Suprapubic skin (tissue), 4 donors: ENCODE data around the gene ARHGAP22. TPM values are rescaled to one million over a fixed set of nuclear protein-coding genes. Genes with fewer than 3 reads are reported as not detected.

Experiments
- DNase-seq, 2 donors: peaks; one replicate each; pipeline ENCODE4 v3.0.0-alpha.2; 2019; ENCODE audit warnings: low spot score in 2 of 2
- H3K27ac ChIP-seq: fragments of 200-600 bp; sonication (generic); one replicate; pipeline ENCODE4 v1.5.1; 2019
- H3K27me3 ChIP-seq: fragments of 200-600 bp; sonication (generic); one replicate; pipeline ENCODE4 v1.5.1; 2019
- H3K36me3 ChIP-seq: fragments of 200-600 bp; sonication (generic); one replicate; pipeline ENCODE4 v1.5.1; 2019
- H3K4me1 ChIP-seq: fragments of 200-600 bp; sonication (generic); one replicate; pipeline ENCODE4 v1.5.1; 2019
- H3K4me3 ChIP-seq: fragments of 200-600 bp; sonication (generic); one replicate; pipeline ENCODE4 v1.5.1; 2019; ENCODE audit warnings: mild to moderate bottlenecking
- H3K9me3 ChIP-seq: fragments of 200-600 bp; sonication (generic); one replicate; pipeline ENCODE4 v1.5.1; 2019
- CTCF ChIP-seq, 2 donors: fragments of 200-600 bp in 1 of 2; fragments of 450-650 bp in 1 of 2; sonication (generic) in 1 of 2; IDR thresholded peaks; one replicate each; pipeline ENCODE4 v1.5.1; 2016 to 2019; ENCODE audit warnings: antibody characterized with exemption in 2 of 2, mild to moderate bottlenecking in 1 of 2, moderate library complexity in 1 of 2
- EP300 ChIP-seq: sonication (generic); formaldehyde crosslinking; IDR thresholded peaks from one replicate; pipeline ENCODE4 v1.6.1; 2017; ENCODE audit warnings: antibody characterized with exemption
- POLR2A ChIP-seq, 2 donors: fragments of 450-650 bp; IDR thresholded peaks; one replicate each; pipeline ENCODE4 v1.6.1; 2017; ENCODE audit warnings: antibody characterized with exemption in 2 of 2, mild to moderate bottlenecking in 2 of 2, moderate library complexity in 2 of 2
- POLR2AphosphoS5 ChIP-seq, 3 donors: sonication (generic); formaldehyde crosslinking; IDR thresholded peaks; one replicate each; pipeline ENCODE4 v1.6.1; 2017; ENCODE audit warnings: antibody characterized with exemption in 3 of 3
- WGBS: methylation state at CpG from one replicate; pipeline ENCODE4 v1.1.5; 2018; 5-methylcytosine and 5-hydroxymethylcytosine counted together
- total RNA-seq, 4 donors: library from RNA; depleted of rRNA; stranded (reverse); fragments of >200 nt; gene quantifications; one replicate each; pipeline ENCODE4 v1.1.0, GENCODE V29; 2016

ARHGAP22 gene
- total RNA-seq, 4 donors from 2014 or later, result 0.98 to 7.2 (median 2.2) TPM

GRCh38 chr10:48626447-48626846 is 21.6 kb upstream of the ARHGAP22 start:
- TF ChIP-seq EP300 (no peak), POLR2A (IDR thresholded peaks at IDR 0.05) (no peak)
- 75% methylated on average over 4 of the region's 4 CpGs for WGBS

GRCh38 chr10:48625826-48626134 is 20.9 kb upstream of the ARHGAP22 start:
- Histone ChIP-seq H3K27me3 (no peaks in the 10 kb centered on the region), H3K36me3 (no peaks in the 10 kb centered on the region), H3K27ac (no peak overlapping the region), H3K4me1 (no peaks in the 10 kb centered on the region), H3K9me3 (no peaks in the 10 kb centered on the region), H3K4me3 (no peak overlapping the region)
- no peak for DNase-seq
- TF ChIP-seq POLR2AphosphoS5 (IDR thresholded peaks at IDR 0.05) (no peak), CTCF (IDR thresholded peaks at IDR 0.05) (no peak), POLR2A (IDR thresholded peaks at IDR 0.05) (no peak), EP300 (no peak)
- 90% methylated on average over 1 of the region's 1 CpG for WGBS

More at GRCh38 chr10:48626447-48626846, 21.6 kb upstream of the ARHGAP22 start:
- no peaks in the 10 kb centered on the region for H3K4me1 ChIP-seq
- no peak overlapping the region for H3K4me3 ChIP-seq
- no peaks in the 10 kb centered on the region for H3K36me3 ChIP-seq
- no peak for DNase-seq
- no peak overlapping the region for H3K27ac ChIP-seq
- H3K27me3 ChIP-seq, result no peaks in the 10 kb centered on the region
- H3K9me3 ChIP-seq, result no peaks in the 10 kb centered on the region

GRCh38 chr10:48623607-48624132 is 18.8 kb upstream of the ARHGAP22 start:
- no peak for DNase-seq
- H3K27ac ChIP-seq, result no peak overlapping the region
- H3K4me3 ChIP-seq, result no peak overlapping the region
- H3K27me3 ChIP-seq, result no peaks in the 10 kb centered on the region
- no peaks in the 10 kb centered on the region for H3K9me3 ChIP-seq
- no peaks in the 10 kb centered on the region for H3K36me3 ChIP-seq
- 66% methylated on average over 5 of the region's 5 CpGs for WGBS
- H3K4me1 ChIP-seq, result no peaks in the 10 kb centered on the region
- no peak for TF ChIP-seq EP300
- no peak for TF ChIP-seq POLR2AphosphoS5 (IDR thresholded peaks at IDR 0.05)

- H3K4me3 ChIP-seq, result no peak overlapping the region
- no peak for DNase-seq
- H3K9me3 ChIP-seq, result no peaks in the 10 kb centered on the region
- H3K36me3 ChIP-seq, result no peaks in the 10 kb centered on the region
- no peaks in the 10 kb centered on the region for H3K4me1 ChIP-seq
- H3K27me3 ChIP-seq, result no peaks in the 10 kb centered on the region
- TF ChIP-seq POLR2AphosphoS5 (IDR thresholded peaks at IDR 0.05) (no peak), POLR2A (IDR thresholded peaks at IDR 0.05) (no peak), CTCF (IDR thresholded peaks at IDR 0.05) (no peak), EP300 (no peak)
- H3K27ac ChIP-seq, result no peak overlapping the region
- WGBS, result 96% methylated on average over 3 of the region's 3 CpGs
Observed at GRCh38 chr10:48623009-48623408, 18.1 kb upstream of the ARHGAP22 start.

- H3K27me3 ChIP-seq, result no peaks in the 10 kb centered on the region
- TF ChIP-seq CTCF (IDR thresholded peaks at IDR 0.05) (no peak), EP300 (no peak), POLR2AphosphoS5 (IDR thresholded peaks at IDR 0.05) (no peak), POLR2A (IDR thresholded peaks at IDR 0.05) (no peak)
- WGBS, result 97% methylated on average over 2 of the region's 2 CpGs
- no peaks in the 10 kb centered on the region for H3K36me3 ChIP-seq
- H3K4me3 ChIP-seq, result no peak overlapping the region
- no peak for DNase-seq
- H3K4me1 ChIP-seq, result no peaks in the 10 kb centered on the region
- no peaks in the 10 kb centered on the region for H3K9me3 ChIP-seq
- H3K27ac ChIP-seq, result no peak overlapping the region
Observed at GRCh38 chr10:48620719-48621118, 15.8 kb upstream of the ARHGAP22 start.

- Histone ChIP-seq H3K4me3 (no peak overlapping the region), H3K27ac (no peak overlapping the region), H3K36me3 (no peaks in the 10 kb centered on the region), H3K9me3 (no peaks in the 10 kb centered on the region), H3K27me3 (no peaks in the 10 kb centered on the region), H3K4me1 (no peaks in the 10 kb centered on the region)
- no peak for TF ChIP-seq POLR2AphosphoS5 (IDR thresholded peaks at IDR 0.05)
- 29% methylated on average over 1 of the region's 1 CpG for WGBS
- no peak for DNase-seq
Observed at GRCh38 chr10:48616436-48616835, 11.6 kb upstream of the ARHGAP22 start.
